ENCODE results near the gene DISP3. TPM values are rescaled to one million over a fixed set of nuclear protein-coding genes. Genes with fewer than 3 reads are reported as not detected.

DISP3 gene
- total and polyA plus RNA-seq, 2 donors, result 0.04 to 0.16 TPM

Other genes with a start within 250 kb of the DISP3 start
- gene MTOR, start 216.6 kb upstream of the DISP3 start, total RNA-seq, result 26.5 TPM
- 21.0 TPM for gene MTOR, start 216.6 kb upstream of the DISP3 start, polyA plus RNA-seq
- 6.8 TPM for gene UBIAD1, start 206.0 kb upstream of the DISP3 start, total RNA-seq
- gene UBIAD1, start 206.0 kb upstream of the DISP3 start, polyA plus RNA-seq, result 14.4 TPM
- gene FBXO2, start 175.3 kb downstream of the DISP3 start, total RNA-seq, result 0.42 TPM
- gene FBXO2, start 175.3 kb downstream of the DISP3 start, polyA plus RNA-seq, result 5.5 TPM
- gene FBXO44, start 175.7 kb downstream of the DISP3 start, total RNA-seq, result 6.2 TPM
- gene FBXO44, start 175.7 kb downstream of the DISP3 start, polyA plus RNA-seq, result 24.3 TPM
- gene FBXO6, start 185.0 kb downstream of the DISP3 start, total RNA-seq, result 4.0 TPM
- 13.2 TPM for gene FBXO6, start 185.0 kb downstream of the DISP3 start, polyA plus RNA-seq
- 20.5 TPM for gene MAD2L2, start 202.0 kb downstream of the DISP3 start, total RNA-seq
- gene MAD2L2, start 202.0 kb downstream of the DISP3 start, polyA plus RNA-seq, result 47.1 TPM
- 0.21 TPM for gene DRAXIN, start 212.6 kb downstream of the DISP3 start, total RNA-seq
- 0.01 TPM for gene DRAXIN, start 212.6 kb downstream of the DISP3 start, polyA plus RNA-seq